ENCODE data around the gene CNIH1. TPM values are rescaled to one million over a fixed set of nuclear protein-coding genes. Genes with fewer than 3 reads are reported as not detected.

Gene CNIH1
- total and polyA plus RNA-seq, 2 of the 13 experiments (the other 11 are each of a cell fraction or from before 2014, with no cell fraction given): 166 to 421 TPM

DNA sequence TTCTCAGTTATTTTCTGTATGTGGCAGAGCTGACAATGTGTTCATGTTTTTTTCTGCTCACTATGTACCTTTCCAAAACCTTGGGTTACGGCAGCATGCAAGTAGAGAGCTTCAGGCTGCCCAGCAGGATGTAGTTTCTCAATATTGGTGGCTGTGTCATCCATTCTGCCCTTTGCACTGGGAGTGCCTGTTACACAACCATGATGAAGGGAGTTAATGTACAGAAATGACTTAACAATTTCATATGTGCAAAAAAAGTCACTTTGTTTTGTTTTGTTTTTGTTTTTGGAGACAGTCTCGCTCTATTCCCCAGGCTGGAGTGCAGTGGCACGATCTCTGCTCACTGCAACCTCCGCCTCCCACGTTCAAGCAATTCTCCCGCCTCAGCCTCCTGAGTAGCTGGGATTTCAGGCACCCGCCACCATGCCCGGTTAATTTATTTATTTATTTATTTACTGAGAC lies 6.1 kb upstream of the CNIH1 start (continued):
- TF ChIP-seq HNRNPLL (IDR thresholded peaks at IDR 0.05; ENCODE audit: low read depth, low read length, poor library complexity, severe bottlenecking): no peak
- no peak for TF ChIP-seq ZBTB7A (CRISPR knock-in tag; IDR thresholded peaks at IDR 0.05)
- no peak for TF ChIP-seq PCBP1 (IDR thresholded peaks at IDR 0.05; ENCODE audit: borderline replicate concordance, low read depth, low read length)
- no peak for TF ChIP-seq RNF2 (conservative IDR thresholded peaks at IDR 0.05; ENCODE audit: low read depth)
- no peak for TF ChIP-seq SP140L (CRISPR knock-in tag; IDR thresholded peaks at IDR 0.05; ENCODE audit: borderline replicate concordance)
- TF ChIP-seq SMAD9 (CRISPR knock-in tag; IDR thresholded peaks at IDR 0.05): no peak
- TF ChIP-seq, protein P1, sequence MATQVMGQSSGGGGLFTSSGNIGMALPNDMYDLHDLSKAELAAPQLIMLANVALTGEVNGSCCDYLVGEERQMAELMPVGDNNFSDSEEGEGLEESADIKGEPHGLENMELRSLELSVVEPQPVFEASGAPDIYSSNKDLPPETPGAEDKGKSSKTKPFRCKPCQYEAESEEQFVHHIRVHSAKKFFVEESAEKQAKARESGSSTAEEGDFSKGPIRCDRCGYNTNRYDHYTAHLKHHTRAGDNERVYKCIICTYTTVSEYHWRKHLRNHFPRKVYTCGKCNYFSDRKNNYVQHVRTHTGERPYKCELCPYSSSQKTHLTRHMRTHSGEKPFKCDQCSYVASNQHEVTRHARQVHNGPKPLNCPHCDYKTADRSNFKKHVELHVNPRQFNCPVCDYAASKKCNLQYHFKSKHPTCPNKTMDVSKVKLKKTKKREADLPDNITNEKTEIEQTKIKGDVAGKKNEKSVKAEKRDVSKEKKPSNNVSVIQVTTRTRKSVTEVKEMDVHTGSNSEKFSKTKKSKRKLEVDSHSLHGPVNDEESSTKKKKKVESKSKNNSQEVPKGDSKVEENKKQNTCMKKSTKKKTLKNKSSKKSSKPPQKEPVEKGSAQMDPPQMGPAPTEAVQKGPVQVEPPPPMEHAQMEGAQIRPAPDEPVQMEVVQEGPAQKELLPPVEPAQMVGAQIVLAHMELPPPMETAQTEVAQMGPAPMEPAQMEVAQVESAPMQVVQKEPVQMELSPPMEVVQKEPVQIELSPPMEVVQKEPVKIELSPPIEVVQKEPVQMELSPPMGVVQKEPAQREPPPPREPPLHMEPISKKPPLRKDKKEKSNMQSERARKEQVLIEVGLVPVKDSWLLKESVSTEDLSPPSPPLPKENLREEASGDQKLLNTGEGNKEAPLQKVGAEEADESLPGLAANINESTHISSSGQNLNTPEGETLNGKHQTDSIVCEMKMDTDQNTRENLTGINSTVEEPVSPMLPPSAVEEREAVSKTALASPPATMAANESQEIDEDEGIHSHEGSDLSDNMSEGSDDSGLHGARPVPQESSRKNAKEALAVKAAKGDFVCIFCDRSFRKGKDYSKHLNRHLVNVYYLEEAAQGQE (IDR thresholded peaks at IDR 0.05; ENCODE audit: borderline replicate concordance in 1 of 2, low read depth in 1 of 2, low read length in 2 of 2): 0 out of 4 replicates have a peak, but pooled peaks of 1 of the 2 experiments have one; percentile 22
- TF ChIP-seq SNRNP70 (IDR thresholded peaks at IDR 0.05; ENCODE audit: low read depth, low read length): no peak
- no peak for TF ChIP-seq PAWR (CRISPR knock-in tag; IDR thresholded peaks at IDR 0.05; ENCODE audit: borderline replicate concordance)
- peak; percentile 11 for TF ChIP-seq YY1 (IDR thresholded peaks at IDR 0.05; ENCODE audit: insufficient read depth, insufficient replicate concordance, low read depth, low read length)
- no peak for TF ChIP-seq FOXP1 (IDR thresholded peaks at IDR 0.05)
- TF ChIP-seq FOXP1 (CRISPR knock-in tag; IDR thresholded peaks at IDR 0.05): peak; percentile 77
- no peak for TF ChIP-seq U2AF1 (optimal IDR thresholded peaks at IDR 0.05; ENCODE audit: low read depth, low read length)
- TF ChIP-seq, protein P2, sequence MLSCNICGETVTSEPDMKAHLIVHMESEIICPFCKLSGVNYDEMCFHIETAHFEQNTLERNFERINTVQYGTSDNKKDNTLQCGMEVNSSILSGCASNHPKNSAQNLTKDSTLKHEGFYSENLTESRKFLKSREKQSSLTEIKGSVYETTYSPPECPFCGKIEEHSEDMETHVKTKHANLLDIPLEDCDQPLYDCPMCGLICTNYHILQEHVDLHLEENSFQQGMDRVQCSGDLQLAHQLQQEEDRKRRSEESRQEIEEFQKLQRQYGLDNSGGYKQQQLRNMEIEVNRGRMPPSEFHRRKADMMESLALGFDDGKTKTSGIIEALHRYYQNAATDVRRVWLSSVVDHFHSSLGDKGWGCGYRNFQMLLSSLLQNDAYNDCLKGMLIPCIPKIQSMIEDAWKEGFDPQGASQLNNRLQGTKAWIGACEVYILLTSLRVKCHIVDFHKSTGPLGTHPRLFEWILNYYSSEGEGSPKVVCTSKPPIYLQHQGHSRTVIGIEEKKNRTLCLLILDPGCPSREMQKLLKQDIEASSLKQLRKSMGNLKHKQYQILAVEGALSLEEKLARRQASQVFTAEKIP (CRISPR knock-in tag; IDR thresholded peaks at IDR 0.05; ENCODE audit: borderline replicate concordance): no peak
- TF ChIP-seq HMG20A (CRISPR knock-in tag; IDR thresholded peaks at IDR 0.05; ENCODE audit: borderline replicate concordance): peak; percentile 85; the same call in 1 of the 2 replicates
- no peak for TF ChIP-seq POLR2AphosphoS2 (IDR thresholded peaks at IDR 0.05; ENCODE audit: low read depth, low read length)
- TF ChIP-seq TOE1 (CRISPR knock-in tag; IDR thresholded peaks at IDR 0.05): no peak
- TF ChIP-seq, protein P3, sequence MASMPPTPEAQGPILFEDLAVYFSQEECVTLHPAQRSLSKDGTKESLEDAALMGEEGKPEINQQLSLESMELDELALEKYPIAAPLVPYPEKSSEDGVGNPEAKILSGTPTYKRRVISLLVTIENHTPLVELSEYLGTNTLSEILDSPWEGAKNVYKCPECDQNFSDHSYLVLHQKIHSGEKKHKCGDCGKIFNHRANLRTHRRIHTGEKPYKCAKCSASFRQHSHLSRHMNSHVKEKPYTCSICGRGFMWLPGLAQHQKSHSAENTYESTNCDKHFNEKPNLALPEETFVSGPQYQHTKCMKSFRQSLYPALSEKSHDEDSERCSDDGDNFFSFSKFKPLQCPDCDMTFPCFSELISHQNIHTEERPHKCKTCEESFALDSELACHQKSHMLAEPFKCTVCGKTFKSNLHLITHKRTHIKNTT (CRISPR knock-in tag; IDR thresholded peaks at IDR 0.05): no peak
- 0 out of 2 replicates have a peak, but pooled peaks have one; percentile 54 for TF ChIP-seq ESRRA (CRISPR knock-in tag; IDR thresholded peaks at IDR 0.05; ENCODE audit: low read depth)
- TF ChIP-seq MLLT10 (CRISPR knock-in tag; IDR thresholded peaks at IDR 0.05): no peak
- TF ChIP-seq IKZF4 (CRISPR knock-in tag; IDR thresholded peaks at IDR 0.05; ENCODE audit: borderline replicate concordance, low read depth, not compliant biosample characterization): no peak
- TF ChIP-seq TBP (CRISPR knock-in tag; IDR thresholded peaks at IDR 0.05): no peak
- no peak for TF ChIP-seq CHCHD3 (CRISPR knock-in tag; IDR thresholded peaks at IDR 0.05)
- TF ChIP-seq, protein P4, sequence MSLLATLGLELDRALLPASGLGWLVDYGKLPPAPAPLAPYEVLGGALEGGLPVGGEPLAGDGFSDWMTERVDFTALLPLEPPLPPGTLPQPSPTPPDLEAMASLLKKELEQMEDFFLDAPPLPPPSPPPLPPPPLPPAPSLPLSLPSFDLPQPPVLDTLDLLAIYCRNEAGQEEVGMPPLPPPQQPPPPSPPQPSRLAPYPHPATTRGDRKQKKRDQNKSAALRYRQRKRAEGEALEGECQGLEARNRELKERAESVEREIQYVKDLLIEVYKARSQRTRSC (CRISPR knock-in tag; IDR thresholded peaks at IDR 0.05; ENCODE audit: low read depth): no peak
- TF ChIP-seq ZNF614 (CRISPR knock-in tag; IDR thresholded peaks at IDR 0.05; ENCODE audit: borderline replicate concordance): no peak

All from HepG2 (cell line).